Sciatic nerve (tissue), 2 donors: ENCODE data around the gene DNAJB14. TPM values are rescaled to one million over a fixed set of nuclear protein-coding genes. Genes with fewer than 3 reads are reported as not detected.

Experiments used
- ATAC-seq: fragments of 200-7000 bp; cut with Tn5 transposase; one replicate; pipeline ENCODE4 v1.9.1; 2020; ENCODE audit warnings: mild to moderate bottlenecking, moderate library complexity
- DNase-seq: peaks from one replicate; pipeline ENCODE4 v3.0.0-alpha.2; 2020; ENCODE audit warnings: low spot score
- intact Hi-C: fragments of 100-400 bp; cut with DNase I; formaldehyde crosslinking; loops from one replicate; pipeline ENCODE4 v1.14.2; 2022
- total RNA-seq: library from RNA; stranded (reverse); fragmentation: NEBNext Ultra II Directional; extraction: Animal tissue kit (Norgen Biotek cat#: 25700); gene quantifications from one replicate; pipeline ENCODE4 v1.2.1, GENCODE V29; 2021
- donor health status: DM: no; HTN: no; CAD: no.
- donor health status: DM: no; HTN: no; CAD: no.

Gene DNAJB14
- total RNA-seq, 1 donor from 2014 or later = 52.9 TPM

DNA sequence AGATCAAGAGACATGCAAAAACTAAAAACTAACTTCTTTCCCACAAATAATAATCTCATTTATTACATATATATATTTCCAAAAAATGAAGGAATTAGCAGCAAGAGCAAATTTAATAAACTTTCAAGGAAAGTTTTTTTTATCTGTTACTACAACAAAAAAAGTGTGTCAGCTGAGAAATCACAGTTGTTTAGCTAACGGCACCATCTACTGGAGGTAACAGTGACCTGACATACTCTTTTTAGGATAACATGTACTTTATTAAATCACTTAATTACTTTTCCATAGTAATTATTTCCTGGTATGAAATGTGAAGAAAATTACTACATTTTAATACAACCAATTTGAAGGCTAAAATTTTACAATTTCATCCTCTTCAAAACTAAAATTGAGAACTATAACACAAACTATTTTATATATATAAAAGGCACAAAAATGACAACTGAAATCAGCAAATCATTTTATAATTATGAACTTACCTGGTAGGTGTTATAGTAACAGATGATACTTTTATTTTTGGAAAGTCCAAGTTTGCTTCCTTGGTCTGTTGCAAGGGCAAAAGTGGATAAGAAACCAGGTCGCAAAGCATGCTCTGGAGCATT, 61.3 kb downstream of the DNAJB14 start:
- ATAC-seq (no peak), DNase-seq (no peak)
- intact Hi-C loops = no loop called here

GRCh38 chr4:99879458-99879857, 67.0 kb downstream of the DNAJB14 start:
- no peak for ATAC-seq
- intact Hi-C loops = no loop called here
- DNase-seq = no peak

DNA sequence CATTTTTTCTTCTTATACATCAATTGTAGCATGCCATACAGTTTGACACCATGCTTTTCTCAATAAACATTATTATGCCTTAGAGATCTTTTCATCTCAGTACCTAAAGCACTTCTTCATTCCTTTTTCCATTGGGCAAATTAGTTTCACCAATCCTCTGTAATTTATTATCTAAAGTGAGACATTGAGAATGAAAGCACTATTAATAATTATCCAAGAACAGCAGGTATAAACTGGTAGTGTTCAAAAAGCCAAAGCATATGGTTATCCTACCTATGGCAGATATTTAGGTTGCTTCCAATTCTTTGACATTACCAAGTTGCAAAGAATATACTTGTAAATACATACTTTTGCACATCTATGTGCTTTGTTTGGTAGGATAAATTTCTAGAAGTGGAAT, 67.8 kb downstream of the DNAJB14 start:
- DNase-seq (no peak), ATAC-seq (no peak)
- intact Hi-C loops = no loop called here

DNA sequence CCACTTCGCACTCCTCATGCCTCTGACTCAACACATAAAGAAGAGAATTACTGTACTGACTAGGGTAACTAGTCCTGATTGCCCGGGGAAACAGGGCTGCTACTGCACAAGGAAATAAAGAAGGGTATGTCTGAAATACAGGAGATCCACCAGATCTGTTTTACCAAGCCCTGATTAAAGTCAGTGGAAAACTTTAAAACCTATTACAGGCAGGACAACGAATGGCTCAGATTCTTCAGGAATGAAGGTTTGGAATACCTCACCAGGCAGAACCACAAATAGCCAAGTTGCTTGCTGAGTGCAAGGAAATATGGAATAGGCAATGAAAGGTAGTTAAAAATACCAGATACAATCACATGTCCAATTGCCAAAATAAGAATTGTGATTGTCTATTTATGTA, 69.5 kb downstream of the DNAJB14 start:
- DNase-seq (no peak), ATAC-seq (no peak)
- intact Hi-C loops = no loop called here

GRCh38 chr4:99875071-99875470, 71.3 kb downstream of the DNAJB14 start:
- ATAC-seq (no peak), DNase-seq (no peak)
- intact Hi-C loops = no loop called here

GRCh38 chr4:99872570-99872969, 73.8 kb downstream of the DNAJB14 start:
- intact Hi-C loops = no loop called here
- ATAC-seq (no peak), DNase-seq (no peak)

DNA sequence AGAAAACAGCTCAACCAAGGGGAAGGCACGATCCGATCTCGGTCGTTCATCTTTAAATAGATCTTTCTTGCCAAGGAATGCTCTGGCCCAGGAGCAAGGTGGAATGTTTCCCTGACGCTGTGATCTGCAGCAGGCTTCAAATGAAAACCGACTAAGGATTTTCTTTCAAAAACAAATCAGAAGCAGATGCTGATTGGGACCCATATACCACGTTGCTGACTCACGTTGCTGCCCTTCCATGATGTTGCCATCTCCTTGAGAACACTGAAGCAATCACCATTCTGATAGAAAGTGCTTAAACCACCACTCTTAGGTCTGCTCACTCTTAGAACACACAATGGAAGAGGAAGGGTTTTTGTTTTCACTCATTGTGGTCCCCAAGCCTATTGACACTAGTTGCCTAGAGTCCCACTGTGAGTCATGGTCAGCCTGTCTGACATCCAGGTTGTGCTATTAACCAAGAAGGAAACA, 78.3 kb downstream of the DNAJB14 start:
- ATAC-seq (no peak), DNase-seq (no peak)
- intact Hi-C loops = no loop called here

DNA sequence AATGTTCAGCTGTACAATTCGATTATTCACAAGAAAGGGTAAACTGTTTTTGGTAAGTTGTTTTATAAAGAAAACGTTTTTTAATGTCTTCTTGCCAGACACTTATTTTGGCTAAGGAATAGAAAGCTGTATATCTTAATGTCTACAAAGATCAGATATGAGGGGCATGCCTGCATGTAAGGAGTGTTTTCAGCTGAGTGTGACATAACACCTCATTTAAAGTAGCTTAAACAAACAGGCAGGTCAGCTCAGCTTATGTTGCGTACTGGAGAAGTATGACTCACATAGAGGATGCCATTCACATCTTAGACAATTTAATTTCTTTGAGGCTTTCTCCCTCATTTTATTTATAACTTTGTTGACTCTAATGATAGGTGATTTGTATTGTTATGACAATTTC, 82.6 kb downstream of the DNAJB14 start:
- ATAC-seq (no peak), DNase-seq (no peak)
- intact Hi-C loops = no loop called here

- intact Hi-C loops = no loop called here
- DNase-seq (no peak), ATAC-seq (no peak)
These were observed 85.1 kb downstream of the DNAJB14 start for GRCh38 chr4:99861120-99861905.

GRCh38 chr4:99860521-99860920, 85.9 kb downstream of the DNAJB14 start:
- DNase-seq (no peak), ATAC-seq (no peak)
- intact Hi-C loops = no loop called here

DNA sequence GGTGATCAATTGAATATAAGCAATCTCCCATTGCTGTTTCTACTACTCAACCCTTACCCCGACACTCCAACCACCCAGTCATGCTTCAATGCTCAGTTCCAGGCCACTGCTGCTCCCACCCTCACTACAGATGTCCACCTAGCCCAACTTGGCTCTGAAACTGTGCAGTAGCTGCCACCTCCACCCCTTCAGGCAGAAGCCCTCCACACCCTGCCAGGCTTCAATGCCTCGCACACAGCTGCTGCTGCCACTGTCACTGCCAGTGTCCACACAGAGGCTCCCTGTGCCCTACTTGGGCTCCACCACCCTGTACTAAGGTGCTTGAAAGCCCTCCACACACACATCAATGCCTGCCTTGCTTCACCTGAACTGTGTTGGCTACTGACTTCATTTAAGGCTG, 86.8 kb downstream of the DNAJB14 start:
- intact Hi-C loops = no loop called here
- ATAC-seq (no peak), DNase-seq (no peak)

DNA sequence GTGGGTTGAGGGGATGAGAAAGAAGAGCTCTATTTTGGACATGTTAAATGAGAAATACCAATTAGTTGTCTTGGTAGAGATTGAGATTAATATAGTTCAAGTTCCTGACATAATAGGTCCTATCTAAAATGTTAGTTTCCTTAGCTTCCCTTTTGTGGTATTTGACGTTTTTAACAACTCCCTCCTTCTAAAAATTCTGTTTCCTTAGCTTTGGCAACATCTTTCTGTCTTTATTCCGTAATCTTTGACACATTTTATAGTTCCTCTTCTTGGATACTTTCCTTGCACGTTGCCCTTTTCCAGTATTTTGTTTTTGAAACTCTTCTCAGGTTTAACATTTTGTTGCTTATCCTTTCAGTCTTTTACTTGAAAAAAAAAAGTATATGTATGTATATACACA, 89.1 kb downstream of the DNAJB14 start:
- intact Hi-C loops = no loop called here
- DNase-seq = no peak
- ATAC-seq = no peak

GRCh38 chr4:99856166-99856565, 90.3 kb downstream of the DNAJB14 start:
- intact Hi-C loops = no loop called here
- DNase-seq (no peak), ATAC-seq (peak; percentile 26)

- ATAC-seq = peak; percentile 67
- no peak for DNase-seq
- intact Hi-C loops = no loop called here
These were observed 90.7 kb downstream of the DNAJB14 start for GRCh38 chr4:99855678-99856077.

DNA sequence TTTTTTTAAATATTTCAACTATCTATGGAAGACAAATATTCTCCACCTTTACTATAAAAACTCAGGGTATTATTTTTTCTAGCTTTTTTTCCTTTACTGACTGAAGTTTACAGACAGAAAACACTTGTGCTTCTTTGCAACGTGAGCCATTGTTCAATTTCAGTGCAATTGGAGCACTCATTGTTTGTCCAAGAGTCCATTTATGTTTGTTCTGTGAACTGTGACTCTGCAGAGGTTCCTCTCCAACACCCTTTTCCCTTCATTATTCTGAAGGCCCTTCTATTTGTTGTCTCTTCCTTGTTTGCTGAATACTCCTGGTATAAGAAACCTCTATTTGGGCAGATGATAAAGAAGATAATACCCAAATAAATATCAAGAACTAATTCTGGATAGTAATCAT, 92.4 kb downstream of the DNAJB14 start:
- no peak for ATAC-seq

GRCh38 chr4:99853190-99853589, 93.2 kb downstream of the DNAJB14 start:
- no peak for DNase-seq
- intact Hi-C loops = no loop called here
- no peak for ATAC-seq

More for the DNA sequence above, 92.4 kb downstream of the DNAJB14 start:
- no peak for DNase-seq
- intact Hi-C loops = no loop called here

GRCh38 chr4:99852199-99852749, 94.1 kb downstream of the DNAJB14 start:
- no peak for DNase-seq
- no peak for ATAC-seq
- intact Hi-C loops = no loop called here

GRCh38 chr4:99848591-99849001, 97.8 kb downstream of the DNAJB14 start:
- ATAC-seq (no peak), DNase-seq (no peak)
- intact Hi-C loops = no loop called here

DNA sequence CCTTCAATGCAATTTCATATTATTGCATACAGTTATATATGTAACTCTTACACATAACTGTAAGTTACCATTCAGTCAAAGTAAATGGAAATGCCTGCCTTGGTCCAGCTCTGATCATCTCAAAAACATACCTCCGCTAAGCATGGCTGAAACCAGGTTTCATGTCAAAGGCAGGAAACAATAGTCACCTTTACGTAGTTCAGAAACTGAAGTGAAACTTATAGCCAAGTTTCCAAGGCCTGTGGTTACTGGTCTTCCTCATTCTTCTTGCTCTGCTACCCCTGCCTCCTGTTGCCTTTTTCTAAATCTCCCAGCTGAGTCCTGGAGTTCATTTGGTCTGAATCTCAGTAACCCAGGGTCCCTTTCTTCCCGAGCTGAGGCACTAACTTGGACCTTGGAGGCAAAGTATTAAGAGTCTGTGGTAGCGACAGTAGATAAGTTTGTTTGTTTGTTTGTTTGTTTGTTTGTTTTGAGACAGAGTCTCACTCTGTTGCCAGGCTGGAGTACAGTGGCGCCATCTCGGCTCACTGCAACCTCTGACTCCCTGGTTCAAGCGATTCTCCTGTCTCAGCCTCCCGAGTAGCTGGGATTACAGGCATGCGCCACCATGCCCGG, 98.9 kb downstream of the DNAJB14 start:
- intact Hi-C loops = no loop called here
- no peak for DNase-seq
- no peak for ATAC-seq

GRCh38 chr4:99846891-99847290, 99.5 kb downstream of the DNAJB14 start:
- ATAC-seq = no peak
- DNase-seq = no peak
- intact Hi-C loops = no loop called here
